Measurements from ENCODE around the gene PLEKHA4.

Gene PLEKHA4

DNA sequence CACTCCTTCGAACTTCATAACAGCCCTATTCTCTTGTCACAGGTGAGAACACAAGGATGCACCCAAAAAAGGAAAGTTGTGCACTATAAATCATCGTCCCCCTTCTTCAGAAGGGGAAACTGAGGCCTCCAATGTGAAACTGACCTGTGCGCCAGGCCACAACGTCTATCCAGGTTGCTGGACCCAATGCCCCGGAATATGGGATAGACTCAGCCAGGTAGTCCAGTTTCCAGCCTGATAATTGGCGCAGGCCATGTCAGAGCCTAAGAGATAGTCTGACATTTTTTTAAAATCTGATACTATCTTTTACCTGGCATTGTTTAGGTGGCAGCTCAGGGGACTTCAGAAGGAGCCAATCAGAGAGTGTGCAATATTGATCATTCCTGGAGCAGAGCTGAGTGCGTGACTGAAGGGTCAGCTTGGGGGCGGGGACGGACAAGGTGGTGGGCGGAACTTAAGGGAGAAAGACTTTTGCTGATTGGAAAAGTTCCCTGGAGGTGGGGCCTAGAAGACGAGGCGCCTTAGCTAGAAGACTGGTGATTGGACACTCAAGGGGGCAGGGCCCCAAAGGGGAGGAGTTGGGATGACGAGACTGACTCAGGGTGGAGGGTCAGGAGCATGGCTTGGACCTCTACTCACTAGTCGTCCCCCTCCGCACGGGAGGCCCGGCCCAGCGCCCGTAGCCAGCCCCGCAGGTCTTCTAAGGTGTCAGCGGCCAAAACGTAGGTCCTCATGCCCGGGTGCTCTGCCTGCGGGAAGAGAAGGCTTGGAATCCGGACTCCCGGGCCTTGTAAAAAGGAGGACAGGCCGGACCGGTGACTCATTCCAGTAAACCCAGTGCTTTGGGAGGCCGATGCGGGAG is 8.5 kb downstream of the PLEKHA4 start:
- H2AFZ ChIP-seq (ENCODE audit: low read length), result no peak overlapping the region
- TF ChIP-seq, protein P1, sequence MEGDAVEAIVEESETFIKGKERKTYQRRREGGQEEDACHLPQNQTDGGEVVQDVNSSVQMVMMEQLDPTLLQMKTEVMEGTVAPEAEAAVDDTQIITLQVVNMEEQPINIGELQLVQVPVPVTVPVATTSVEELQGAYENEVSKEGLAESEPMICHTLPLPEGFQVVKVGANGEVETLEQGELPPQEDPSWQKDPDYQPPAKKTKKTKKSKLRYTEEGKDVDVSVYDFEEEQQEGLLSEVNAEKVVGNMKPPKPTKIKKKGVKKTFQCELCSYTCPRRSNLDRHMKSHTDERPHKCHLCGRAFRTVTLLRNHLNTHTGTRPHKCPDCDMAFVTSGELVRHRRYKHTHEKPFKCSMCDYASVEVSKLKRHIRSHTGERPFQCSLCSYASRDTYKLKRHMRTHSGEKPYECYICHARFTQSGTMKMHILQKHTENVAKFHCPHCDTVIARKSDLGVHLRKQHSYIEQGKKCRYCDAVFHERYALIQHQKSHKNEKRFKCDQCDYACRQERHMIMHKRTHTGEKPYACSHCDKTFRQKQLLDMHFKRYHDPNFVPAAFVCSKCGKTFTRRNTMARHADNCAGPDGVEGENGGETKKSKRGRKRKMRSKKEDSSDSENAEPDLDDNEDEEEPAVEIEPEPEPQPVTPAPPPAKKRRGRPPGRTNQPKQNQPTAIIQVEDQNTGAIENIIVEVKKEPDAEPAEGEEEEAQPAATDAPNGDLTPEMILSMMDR (IDR thresholded peaks at IDR 0.05; ENCODE audit: low read length), result no peak
- TF ChIP-seq EZH2phosphoT487 (IDR thresholded peaks at IDR 0.05; ENCODE audit: low read length) (no peak), EZH2 (optimal IDR thresholded peaks at IDR 0.05; ENCODE audit: low read depth, low read length) (no peak)
- H3K79me2 ChIP-seq (ENCODE audit: low read length), result no peaks in the 10 kb centered on the region
- DNase-seq, result no peak
- H3K9me2 ChIP-seq (replicated peaks; ENCODE audit: insufficient read depth, low read length), result no peaks in the 10 kb centered on the region
- H3K4me1 ChIP-seq (ENCODE audit: low read length), result no peaks in the 10 kb centered on the region
- H3K27ac ChIP-seq (ENCODE audit: low read length), result no peak overlapping the region
- H3K27me3 ChIP-seq (replicated peaks; ENCODE audit: insufficient read depth, low read length), result peaks cover 9% of the 10 kb centered on the region
- H4K20me1 ChIP-seq (ENCODE audit: insufficient read depth, low read length), result no peaks in the 10 kb centered on the region
- no peaks in the 10 kb centered on the region for H3K36me3 ChIP-seq (replicated peaks; ENCODE audit: insufficient read depth, low read length)
- H3F3A ChIP-seq (ENCODE audit: insufficient read depth, low read length), result no peaks in the 10 kb centered on the region
- no peak overlapping the region for H3K4me3 ChIP-seq (ENCODE audit: low read length)
- no peak overlapping the region for H3K9ac ChIP-seq (ENCODE audit: low read length)
- no peak overlapping the region for H3K4me2 ChIP-seq (ENCODE audit: low read depth, low read length)
- H3K9me3 ChIP-seq (replicated peaks; ENCODE audit: insufficient read depth, low read length), result no peaks in the 10 kb centered on the region

GRCh38 chr19:48858984-48859710 is 9.3 kb downstream of the PLEKHA4 start:
- Histone ChIP-seq H3K4me1 (ENCODE audit: low read length) (no peaks in the 10 kb centered on the region), H3K79me2 (ENCODE audit: low read length) (no peaks in the 10 kb centered on the region), H3K4me3 (ENCODE audit: low read length) (no peak overlapping the region), H3K27me3 (replicated peaks; ENCODE audit: insufficient read depth, low read length) (peaks cover 9% of the 10 kb centered on the region), H2AFZ (ENCODE audit: low read length) (no peak overlapping the region), H3K36me3 (replicated peaks; ENCODE audit: insufficient read depth, low read length) (no peaks in the 10 kb centered on the region), H3K4me2 (ENCODE audit: low read depth, low read length) (no peak overlapping the region), H4K20me1 (ENCODE audit: insufficient read depth, low read length) (no peaks in the 10 kb centered on the region), H3K27ac (ENCODE audit: low read length) (no peak overlapping the region), H3K9ac (ENCODE audit: low read length) (no peak overlapping the region), H3K9me3 (replicated peaks; ENCODE audit: insufficient read depth, low read length) (no peaks in the 10 kb centered on the region), H3F3A (ENCODE audit: insufficient read depth, low read length) (no peaks in the 10 kb centered on the region), H3K9me2 (replicated peaks; ENCODE audit: insufficient read depth, low read length) (no peaks in the 10 kb centered on the region)
- TF ChIP-seq EZH2phosphoT487 (IDR thresholded peaks at IDR 0.05; ENCODE audit: low read length), result no peak
- no peak for DNase-seq

- no peak for DNase-seq
- Histone ChIP-seq H3K9ac (ENCODE audit: low read length) (no peak overlapping the region), H3K79me2 (ENCODE audit: low read length) (no peaks in the 10 kb centered on the region), H3K27me3 (replicated peaks; ENCODE audit: insufficient read depth, low read length) (peaks cover 9% of the 10 kb centered on the region), H3K9me3 (replicated peaks; ENCODE audit: insufficient read depth, low read length) (no peaks in the 10 kb centered on the region), H3F3A (ENCODE audit: insufficient read depth, low read length) (no peaks in the 10 kb centered on the region), H3K4me1 (ENCODE audit: low read length) (no peaks in the 10 kb centered on the region), H3K4me2 (ENCODE audit: low read depth, low read length) (no peak overlapping the region), H3K4me3 (ENCODE audit: low read length) (no peak overlapping the region), H3K9me2 (replicated peaks; ENCODE audit: insufficient read depth, low read length) (no peaks in the 10 kb centered on the region), H4K20me1 (ENCODE audit: insufficient read depth, low read length) (no peaks in the 10 kb centered on the region), H3K27ac (ENCODE audit: low read length) (no peak overlapping the region), H2AFZ (ENCODE audit: low read length) (no peak overlapping the region), H3K36me3 (replicated peaks; ENCODE audit: insufficient read depth, low read length) (no peaks in the 10 kb centered on the region)
- TF ChIP-seq EZH2phosphoT487 (IDR thresholded peaks at IDR 0.05; ENCODE audit: low read length), result no peak
- TF ChIP-seq, protein P1 (IDR thresholded peaks at IDR 0.05; ENCODE audit: low read length), result no peak
Measured at GRCh38 chr19:48856921-48857320, 11.5 kb downstream of the PLEKHA4 start.

Measured in MM.1S (cell line).